ACC112 (cell line): ENCODE measurements around the gene ERICH2.

Experiments
- H2AFZ ChIP-seq: fragments of 200-600 bp; sonication (generic); one replicate; pipeline ENCODE4 v1.6.0; 2017; ENCODE audit warnings: antibody characterized with exemption, low read length; ENCODE audit not compliant: unreplicated experiment
- H3K27ac ChIP-seq: fragments of 200-600 bp; sonication (generic); 2 replicates; pipeline ENCODE4 v1.5.1; 2014; ENCODE audit warnings: low read depth, mild to moderate bottlenecking, antibody characterized with exemption, low read length, moderate library complexity
- H3K27me3 ChIP-seq: fragments of 200-600 bp; sonication (generic); 2 replicates; pipeline ENCODE4 v1.6.1; 2014; ENCODE audit warnings: mild to moderate bottlenecking, antibody characterized with exemption, low read length, moderate library complexity, mixed read lengths; ENCODE audit not compliant: insufficient read depth
- H3K36me3 ChIP-seq: fragments of 200-600 bp; sonication (generic); 2 replicates; pipeline ENCODE4 v1.6.1; 2016; ENCODE audit warnings: mild to moderate bottlenecking, antibody characterized with exemption, low read length, moderate library complexity, mixed read lengths; ENCODE audit not compliant: insufficient read depth
- H3K4me1 ChIP-seq: fragments of 200-600 bp; sonication (generic); one replicate; pipeline ENCODE4 v1.6.1; 2016; ENCODE audit warnings: low read length, mixed read lengths; ENCODE audit not compliant: insufficient read depth, unreplicated experiment, control insufficient read depth
- H3K4me3 ChIP-seq: fragments of 200-600 bp; sonication (generic); 2 replicates; pipeline ENCODE4 v1.5.1; 2014; ENCODE audit warnings: mild to moderate bottlenecking, low read depth, low read length
- H3K79me2 ChIP-seq: fragments of 200-600 bp; sonication (generic); one replicate; pipeline ENCODE4 v1.6.0; 2016; ENCODE audit warnings: low read length; ENCODE audit not compliant: control insufficient read depth, unreplicated experiment, insufficient read depth

Gene ERICH2

GRCh38 chr2:170783549-170783948 is 13.4 kb downstream of the ERICH2 start:
- Histone ChIP-seq H3K36me3 (no peaks in the 10 kb centered on the region), H3K79me2 (no peaks in the 10 kb centered on the region), H3K27ac (no peak overlapping the region), H3K4me3 (no peak overlapping the region), H3K4me1 (no peaks in the 10 kb centered on the region), H2AFZ (no peak overlapping the region), H3K27me3 (peaks cover 10% of the 10 kb centered on the region)

- Histone ChIP-seq H2AFZ (no peak overlapping the region), H3K27me3 (peaks cover 70% of the 10 kb centered on the region), H3K4me3 (no peak overlapping the region), H3K27ac (no peak overlapping the region), H3K36me3 (no peaks in the 10 kb centered on the region), H3K79me2 (no peaks in the 10 kb centered on the region), H3K4me1 (no peaks in the 10 kb centered on the region)
Observed at GRCh38 chr2:170798996-170799395, 28.8 kb downstream of the ERICH2 start.

GRCh38 chr2:170806548-170806947 is 36.4 kb downstream of the ERICH2 start:
- Histone ChIP-seq H3K4me3 (no peak overlapping the region), H3K4me1 (no peaks in the 10 kb centered on the region), H2AFZ (no peak overlapping the region), H3K79me2 (no peaks in the 10 kb centered on the region), H3K36me3 (no peaks in the 10 kb centered on the region), H3K27me3 (peaks cover 55% of the 10 kb centered on the region), H3K27ac (no peak overlapping the region)

DNA sequence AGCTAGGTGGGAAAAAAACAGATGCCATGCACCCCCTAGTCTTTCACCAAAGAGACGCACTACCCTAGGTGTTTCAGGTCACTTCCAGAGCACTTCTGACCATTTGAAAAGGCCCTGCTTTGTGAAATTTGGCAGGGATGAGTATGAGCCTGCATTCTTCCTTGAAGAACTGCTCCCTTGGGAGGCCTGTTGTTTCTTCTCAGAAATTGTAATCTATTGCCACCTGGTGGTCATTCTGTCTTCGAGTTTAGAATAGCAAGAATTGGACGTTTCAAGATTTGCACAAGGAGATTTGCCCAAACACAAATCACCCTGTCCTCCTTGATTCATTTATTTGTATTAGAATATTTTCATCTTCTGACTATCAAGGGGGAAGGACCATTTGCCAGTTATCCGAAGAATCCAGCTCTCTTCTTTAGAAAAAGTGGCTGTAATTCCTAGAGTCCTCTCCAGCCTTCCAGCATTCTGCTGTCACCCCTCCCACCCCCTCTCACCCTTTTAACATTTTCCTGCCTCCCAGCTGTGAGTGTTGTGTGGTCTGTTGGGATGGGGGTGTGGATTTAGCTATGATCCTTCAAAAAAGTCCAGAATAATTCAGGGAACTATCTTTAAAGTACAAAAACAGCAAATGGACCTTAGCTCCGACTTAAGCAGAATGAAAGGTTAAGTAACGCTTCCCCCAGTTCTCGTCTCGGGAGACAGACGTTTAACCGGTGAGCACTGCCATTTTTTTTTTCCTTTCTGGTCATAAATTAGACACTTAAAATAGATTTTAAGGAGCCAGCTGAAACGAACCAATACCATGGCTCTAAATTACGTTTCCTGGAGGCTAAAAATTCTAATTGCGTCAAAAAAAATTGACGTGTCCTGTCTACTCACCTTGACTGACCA is 42.8 kb downstream of the ERICH2 start:
- Histone ChIP-seq H3K4me1 (peaks cover 9% of the 10 kb centered on the region), H3K27ac (no peak overlapping the region), H3K36me3 (no peaks in the 10 kb centered on the region), H3K79me2 (no peaks in the 10 kb centered on the region), H2AFZ (no peak overlapping the region), H3K4me3 (no peak overlapping the region), H3K27me3 (peaks cover 64% of the 10 kb centered on the region)

GRCh38 chr2:170813611-170814532 is 43.7 kb downstream of the ERICH2 start:
- peaks cover 9% of the 10 kb centered on the region for H3K4me1 ChIP-seq
- H2AFZ ChIP-seq: no peak overlapping the region
- H3K27ac ChIP-seq: no peak overlapping the region
- H3K27me3 ChIP-seq: peaks cover 72% of the 10 kb centered on the region
- H3K4me3 ChIP-seq: no peak overlapping the region
- no peaks in the 10 kb centered on the region for H3K36me3 ChIP-seq
- H3K79me2 ChIP-seq: no peaks in the 10 kb centered on the region

GRCh38 chr2:170814533-170815230 is 44.5 kb downstream of the ERICH2 start:
- Histone ChIP-seq H3K4me3 (no peak overlapping the region), H3K4me1 (peaks cover 9% of the 10 kb centered on the region), H2AFZ (no peak overlapping the region), H3K79me2 (no peaks in the 10 kb centered on the region), H3K36me3 (no peaks in the 10 kb centered on the region), H3K27ac (no peak overlapping the region), H3K27me3 (peaks cover 72% of the 10 kb centered on the region)

- H3K27ac ChIP-seq: no peak overlapping the region
- H3K79me2 ChIP-seq: no peaks in the 10 kb centered on the region
- no peak overlapping the region for H2AFZ ChIP-seq
- peaks cover 9% of the 10 kb centered on the region for H3K4me1 ChIP-seq
- H3K27me3 ChIP-seq: peaks cover 76% of the 10 kb centered on the region
- no peaks in the 10 kb centered on the region for H3K36me3 ChIP-seq
- H3K4me3 ChIP-seq: no peak overlapping the region
Observed at GRCh38 chr2:170815311-170815710, 45.1 kb downstream of the ERICH2 start.

DNA sequence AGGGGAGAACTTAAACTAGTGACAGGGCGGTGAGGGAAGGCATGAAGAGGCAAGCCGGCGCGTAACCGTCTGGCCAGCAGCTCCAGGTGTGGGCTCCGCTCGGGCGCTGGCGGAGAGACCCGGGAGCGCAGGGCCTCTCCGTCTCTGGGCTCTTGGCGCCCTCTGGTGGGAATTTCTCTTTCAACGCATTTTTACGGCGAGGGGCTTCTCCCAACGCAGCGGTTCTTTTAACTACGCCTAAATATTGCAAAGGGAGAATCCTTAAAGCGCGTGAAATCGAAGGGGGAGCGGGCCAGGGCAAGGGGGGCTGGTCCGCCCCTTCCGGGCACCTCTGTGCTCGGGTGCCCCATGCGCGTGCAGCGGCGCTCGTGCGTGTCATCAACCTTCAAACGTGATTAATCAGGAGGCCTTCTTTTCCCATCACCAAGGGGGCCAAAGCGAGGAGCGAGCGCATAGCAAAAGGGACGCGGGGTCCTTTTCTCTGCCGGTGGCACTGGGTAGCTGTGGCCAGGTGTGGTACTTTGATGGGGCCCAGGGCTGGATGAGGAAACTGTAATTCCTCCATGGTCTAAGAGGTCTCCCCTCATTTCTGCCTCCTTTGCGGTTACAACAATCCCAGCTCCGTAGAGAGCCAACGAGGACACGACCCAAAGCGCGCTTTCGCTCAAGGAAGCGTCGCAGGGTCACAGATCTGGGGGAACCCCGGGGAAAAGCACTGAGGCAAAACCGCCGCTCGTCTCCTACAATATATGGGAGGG is 45.7 kb downstream of the ERICH2 start:
- peaks cover 80% of the 10 kb centered on the region for H3K27me3 ChIP-seq
- H3K27ac ChIP-seq: no peak overlapping the region
- H3K4me3 ChIP-seq: peak overlapping the region; percentile 74
- no peaks in the 10 kb centered on the region for H3K79me2 ChIP-seq
- H3K36me3 ChIP-seq: no peaks in the 10 kb centered on the region
- H3K4me1 ChIP-seq: peaks cover 15% of the 10 kb centered on the region
- H2AFZ ChIP-seq: no peak overlapping the region

DNA sequence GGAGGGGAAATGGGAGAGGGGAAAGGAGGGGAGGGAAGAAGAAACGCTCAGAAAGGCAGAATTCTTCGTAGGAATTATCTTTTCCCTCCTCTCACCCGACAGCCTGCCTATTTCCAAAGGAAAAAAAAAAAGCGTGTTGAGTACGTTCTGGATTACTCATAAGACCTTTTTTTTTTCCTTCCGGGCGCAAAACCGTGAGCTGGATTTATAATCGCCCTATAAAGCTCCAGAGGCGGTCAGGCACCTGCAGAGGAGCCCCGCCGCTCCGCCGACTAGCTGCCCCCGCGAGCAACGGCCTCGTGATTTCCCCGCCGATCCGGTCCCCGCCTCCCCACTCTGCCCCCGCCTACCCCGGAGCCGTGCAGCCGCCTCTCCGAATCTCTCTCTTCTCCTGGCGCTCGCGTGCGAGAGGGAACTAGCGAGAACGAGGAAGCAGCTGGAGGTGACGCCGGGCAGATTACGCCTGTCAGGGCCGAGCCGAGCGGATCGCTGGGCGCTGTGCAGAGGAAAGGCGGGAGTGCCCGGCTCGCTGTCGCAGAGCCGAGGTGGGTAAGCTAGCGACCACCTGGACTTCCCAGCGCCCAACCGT is 46.4 kb downstream of the ERICH2 start, which contains the start of gene GAD1:
Gene GAD1 (plus strand): TSS at position 384 of the 589 bp plus-strand sequence. CDS start 1,705 bp downstream, outside the sequence.
- peak within 1 kb of the TSS; percentile 74 for H3K4me3 ChIP-seq
- no peaks in the 10 kb centered on the region for H3K79me2 ChIP-seq
- H3K27ac ChIP-seq: no peak within 1 kb of the TSS
- peaks cover 21% of the 10 kb centered on the region for H3K4me1 ChIP-seq
- H2AFZ ChIP-seq: peak within 1 kb of the TSS; percentile 34
- no peaks in the 10 kb centered on the region for H3K36me3 ChIP-seq
- peaks cover 86% of the 10 kb centered on the region for H3K27me3 ChIP-seq
